ENCODE measurements around the gene APEH. TPM values are rescaled to one million over a fixed set of nuclear protein-coding genes. Genes with fewer than 3 reads are reported as not detected.

The APEH gene
- total and polyA plus RNA-seq, 2 of the 13 experiments (the other 11 are each of a cell fraction or from before 2014, with no cell fraction given), result 116 to 130 TPM

DNA sequence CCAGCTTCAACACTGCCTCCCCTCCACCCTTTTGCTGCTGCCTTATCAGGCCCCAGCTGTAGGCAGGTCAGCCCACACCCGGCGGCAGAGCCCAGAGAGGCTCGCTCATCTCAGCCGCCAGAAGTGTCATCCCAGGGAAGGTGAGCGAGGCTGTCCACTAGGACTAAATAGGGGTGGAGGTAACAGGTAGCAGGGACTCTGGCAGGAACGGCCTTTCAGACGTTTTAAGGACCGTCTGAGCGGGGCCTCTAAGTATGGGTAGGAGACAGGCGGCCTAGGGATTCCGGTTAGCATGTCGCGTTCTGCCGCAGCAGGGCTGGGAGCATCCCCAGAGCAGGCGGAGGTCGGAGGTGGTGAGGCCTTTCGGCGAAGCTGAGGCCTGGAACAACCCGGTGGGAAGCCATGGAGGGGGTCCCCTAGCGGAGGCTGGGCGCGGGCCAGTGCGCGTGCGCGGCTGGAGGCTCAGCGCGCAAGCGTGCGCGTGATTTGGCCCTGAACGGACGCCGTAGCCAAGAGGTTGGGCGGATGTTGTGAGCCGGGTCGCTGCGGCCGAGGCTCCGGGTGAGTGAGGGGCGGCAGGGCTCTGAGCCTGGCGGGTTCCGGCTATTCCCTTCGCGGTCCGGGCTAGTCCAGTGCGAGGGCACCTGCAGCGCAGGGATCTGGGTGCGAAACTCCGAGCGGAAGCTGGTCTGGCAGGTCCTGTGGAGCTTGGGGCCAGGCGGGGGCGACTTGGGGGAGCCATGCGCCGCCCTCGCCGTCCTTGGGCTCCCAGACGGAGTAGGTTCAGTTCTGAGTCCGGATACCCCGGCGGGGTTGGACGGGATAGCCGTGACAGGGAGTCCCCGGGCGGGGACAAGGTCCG, 15.1 kb downstream of the APEH start, which contains the start of the genes MST1 and RNF123 (continued):
- TF ChIP-seq, protein P1, sequence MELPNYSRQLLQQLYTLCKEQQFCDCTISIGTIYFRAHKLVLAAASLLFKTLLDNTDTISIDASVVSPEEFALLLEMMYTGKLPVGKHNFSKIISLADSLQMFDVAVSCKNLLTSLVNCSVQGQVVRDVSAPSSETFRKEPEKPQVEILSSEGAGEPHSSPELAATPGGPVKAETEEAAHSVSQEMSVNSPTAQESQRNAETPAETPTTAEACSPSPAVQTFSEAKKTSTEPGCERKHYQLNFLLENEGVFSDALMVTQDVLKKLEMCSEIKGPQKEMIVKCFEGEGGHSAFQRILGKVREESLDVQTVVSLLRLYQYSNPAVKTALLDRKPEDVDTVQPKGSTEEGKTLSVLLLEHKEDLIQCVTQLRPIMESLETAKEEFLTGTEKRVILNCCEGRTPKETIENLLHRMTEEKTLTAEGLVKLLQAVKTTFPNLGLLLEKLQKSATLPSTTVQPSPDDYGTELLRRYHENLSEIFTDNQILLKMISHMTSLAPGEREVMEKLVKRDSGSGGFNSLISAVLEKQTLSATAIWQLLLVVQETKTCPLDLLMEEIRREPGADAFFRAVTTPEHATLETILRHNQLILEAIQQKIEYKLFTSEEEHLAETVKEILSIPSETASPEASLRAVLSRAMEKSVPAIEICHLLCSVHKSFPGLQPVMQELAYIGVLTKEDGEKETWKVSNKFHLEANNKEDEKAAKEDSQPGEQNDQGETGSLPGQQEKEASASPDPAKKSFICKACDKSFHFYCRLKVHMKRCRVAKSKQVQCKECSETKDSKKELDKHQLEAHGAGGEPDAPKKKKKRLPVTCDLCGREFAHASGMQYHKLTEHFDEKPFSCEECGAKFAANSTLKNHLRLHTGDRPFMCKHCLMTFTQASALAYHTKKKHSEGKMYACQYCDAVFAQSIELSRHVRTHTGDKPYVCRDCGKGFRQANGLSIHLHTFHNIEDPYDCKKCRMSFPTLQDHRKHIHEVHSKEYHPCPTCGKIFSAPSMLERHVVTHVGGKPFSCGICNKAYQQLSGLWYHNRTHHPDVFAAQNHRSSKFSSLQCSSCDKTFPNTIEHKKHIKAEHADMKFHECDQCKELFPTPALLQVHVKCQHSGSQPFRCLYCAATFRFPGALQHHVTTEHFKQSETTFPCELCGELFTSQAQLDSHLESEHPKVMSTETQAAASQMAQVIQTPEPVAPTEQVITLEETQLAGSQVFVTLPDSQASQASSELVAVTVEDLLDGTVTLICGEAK (IDR thresholded peaks at IDR 0.05), result no peak
- TF ChIP-seq, protein P1 (CRISPR knock-in tag; IDR thresholded peaks at IDR 0.05), result peak; percentile 48; the same call in 1 of the 2 replicates
- 0 out of 2 replicates have a peak, but pooled peaks have one; percentile 13 for TF ChIP-seq ZNF124 (CRISPR knock-in tag; IDR thresholded peaks at IDR 0.05)
- peak; percentile 96 for TF ChIP-seq SAP130 (CRISPR knock-in tag; IDR thresholded peaks at IDR 0.05; ENCODE audit: low read depth)
- TF ChIP-seq ZNF556 (CRISPR knock-in tag; IDR thresholded peaks at IDR 0.05; ENCODE audit: borderline replicate concordance), result peak; percentile 90
- no peak for TF ChIP-seq SMC3 (IDR thresholded peaks at IDR 0.05; ENCODE audit: low read length)
- TF ChIP-seq, protein P2, sequence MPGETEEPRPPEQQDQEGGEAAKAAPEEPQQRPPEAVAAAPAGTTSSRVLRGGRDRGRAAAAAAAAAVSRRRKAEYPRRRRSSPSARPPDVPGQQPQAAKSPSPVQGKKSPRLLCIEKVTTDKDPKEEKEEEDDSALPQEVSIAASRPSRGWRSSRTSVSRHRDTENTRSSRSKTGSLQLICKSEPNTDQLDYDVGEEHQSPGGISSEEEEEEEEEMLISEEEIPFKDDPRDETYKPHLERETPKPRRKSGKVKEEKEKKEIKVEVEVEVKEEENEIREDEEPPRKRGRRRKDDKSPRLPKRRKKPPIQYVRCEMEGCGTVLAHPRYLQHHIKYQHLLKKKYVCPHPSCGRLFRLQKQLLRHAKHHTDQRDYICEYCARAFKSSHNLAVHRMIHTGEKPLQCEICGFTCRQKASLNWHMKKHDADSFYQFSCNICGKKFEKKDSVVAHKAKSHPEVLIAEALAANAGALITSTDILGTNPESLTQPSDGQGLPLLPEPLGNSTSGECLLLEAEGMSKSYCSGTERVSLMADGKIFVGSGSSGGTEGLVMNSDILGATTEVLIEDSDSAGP (CRISPR knock-in tag; IDR thresholded peaks at IDR 0.05; ENCODE audit: borderline replicate concordance), result peak; percentile 76; the same call in 1 of the 2 replicates
- TF ChIP-seq ZEB1 (IDR thresholded peaks at IDR 0.05; ENCODE audit: insufficient replicate concordance, low read depth), result no peak
- TF ChIP-seq, protein P3, sequence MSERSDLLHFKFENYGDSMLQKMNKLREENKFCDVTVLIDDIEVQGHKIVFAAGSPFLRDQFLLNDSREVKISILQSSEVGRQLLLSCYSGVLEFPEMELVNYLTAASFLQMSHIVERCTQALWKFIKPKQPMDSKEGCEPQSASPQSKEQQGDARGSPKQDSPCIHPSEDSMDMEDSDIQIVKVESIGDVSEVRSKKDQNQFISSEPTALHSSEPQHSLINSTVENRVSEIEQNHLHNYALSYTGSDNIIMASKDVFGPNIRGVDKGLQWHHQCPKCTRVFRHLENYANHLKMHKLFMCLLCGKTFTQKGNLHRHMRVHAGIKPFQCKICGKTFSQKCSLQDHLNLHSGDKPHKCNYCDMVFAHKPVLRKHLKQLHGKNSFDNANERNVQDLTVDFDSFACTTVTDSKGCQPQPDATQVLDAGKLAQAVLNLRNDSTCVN (CRISPR knock-in tag; IDR thresholded peaks at IDR 0.05; ENCODE audit: borderline replicate concordance), result peak; percentile 37; the same call in 1 of the 2 replicates
- TF ChIP-seq, protein P4, sequence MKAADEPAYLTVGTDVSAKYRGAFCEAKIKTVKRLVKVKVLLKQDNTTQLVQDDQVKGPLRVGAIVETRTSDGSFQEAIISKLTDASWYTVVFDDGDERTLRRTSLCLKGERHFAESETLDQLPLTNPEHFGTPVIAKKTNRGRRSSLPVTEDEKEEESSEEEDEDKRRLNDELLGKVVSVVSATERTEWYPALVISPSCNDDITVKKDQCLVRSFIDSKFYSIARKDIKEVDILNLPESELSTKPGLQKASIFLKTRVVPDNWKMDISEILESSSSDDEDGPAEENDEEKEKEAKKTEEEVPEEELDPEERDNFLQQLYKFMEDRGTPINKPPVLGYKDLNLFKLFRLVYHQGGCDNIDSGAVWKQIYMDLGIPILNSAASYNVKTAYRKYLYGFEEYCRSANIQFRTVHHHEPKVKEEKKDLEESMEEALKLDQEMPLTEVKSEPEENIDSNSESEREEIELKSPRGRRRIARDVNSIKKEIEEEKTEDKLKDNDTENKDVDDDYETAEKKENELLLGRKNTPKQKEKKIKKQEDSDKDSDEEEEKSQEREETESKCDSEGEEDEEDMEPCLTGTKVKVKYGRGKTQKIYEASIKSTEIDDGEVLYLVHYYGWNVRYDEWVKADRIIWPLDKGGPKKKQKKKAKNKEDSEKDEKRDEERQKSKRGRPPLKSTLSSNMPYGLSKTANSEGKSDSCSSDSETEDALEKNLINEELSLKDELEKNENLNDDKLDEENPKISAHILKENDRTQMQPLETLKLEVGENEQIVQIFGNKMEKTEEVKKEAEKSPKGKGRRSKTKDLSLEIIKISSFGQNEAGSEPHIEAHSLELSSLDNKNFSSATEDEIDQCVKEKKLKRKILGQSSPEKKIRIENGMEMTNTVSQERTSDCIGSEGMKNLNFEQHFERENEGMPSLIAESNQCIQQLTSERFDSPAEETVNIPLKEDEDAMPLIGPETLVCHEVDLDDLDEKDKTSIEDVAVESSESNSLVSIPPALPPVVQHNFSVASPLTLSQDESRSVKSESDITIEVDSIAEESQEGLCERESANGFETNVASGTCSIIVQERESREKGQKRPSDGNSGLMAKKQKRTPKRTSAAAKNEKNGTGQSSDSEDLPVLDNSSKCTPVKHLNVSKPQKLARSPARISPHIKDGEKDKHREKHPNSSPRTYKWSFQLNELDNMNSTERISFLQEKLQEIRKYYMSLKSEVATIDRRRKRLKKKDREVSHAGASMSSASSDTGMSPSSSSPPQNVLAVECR (CRISPR knock-in tag; IDR thresholded peaks at IDR 0.05; ENCODE audit: borderline replicate concordance), result peak; percentile 88
- peak; percentile 59; the same call in 1 of the 2 replicates for TF ChIP-seq DR1 (CRISPR knock-in tag; IDR thresholded peaks at IDR 0.05)
